ENCODE data around the gene CLTCL1. TPM values are rescaled to one million over a fixed set of nuclear protein-coding genes. Genes with fewer than 3 reads are reported as not detected.
"Not testable (repeated sequence)": the region's sequence is repeated elsewhere in the genome, so short reads cannot be mapped to it uniquely, and the experiment has no call there.

The CLTCL1 gene
- total RNA-seq, 2 experiments from 2014 or later = 0.68 to 1.2 TPM

GRCh38 chr22:19213442-19214077 lies 78.0 kb downstream of the CLTCL1 start:
- no peak overlapping the region for H3K27ac Mint-ChIP-seq
- H3K9me3 Mint-ChIP-seq (ENCODE audit: low read depth) = no peaks in the 10 kb centered on the region
- H3K27me3 Mint-ChIP-seq = peaks cover 34% of the 10 kb centered on the region
- DNase-seq = no peak
- H3K36me3 Mint-ChIP-seq = no peaks in the 10 kb centered on the region
- CTCF ChIA-PET = interaction anchor here (1.3 to 2.2 kb wide), 2 partner anchors 69 to 416 kb away, joined by 4 to 6 read pairs; partner anchors contain the start of gene ESS2
- H3K4me3 Mint-ChIP-seq = no peak overlapping the region
- ATAC-seq = no peak
- peaks cover 4% of the 10 kb centered on the region for H3K4me1 Mint-ChIP-seq

DNA sequence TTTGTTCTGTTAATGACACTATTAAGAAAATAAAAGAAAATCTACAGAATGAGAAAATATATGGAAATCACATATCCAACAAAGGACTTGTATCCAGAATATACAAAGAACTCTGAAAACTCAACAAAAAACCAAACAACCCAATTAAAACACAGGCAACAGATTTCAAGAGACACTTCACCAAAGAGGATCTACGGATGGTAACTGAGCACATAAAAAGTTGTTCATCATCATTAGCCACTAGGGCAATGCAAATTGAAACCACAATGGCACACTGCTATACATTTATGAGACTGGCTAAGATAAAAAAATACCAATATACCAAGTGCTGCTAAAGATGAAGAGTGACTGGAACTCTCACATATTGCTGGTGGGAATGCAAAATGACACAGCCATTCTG lies 78.5 kb downstream of the CLTCL1 start:
- CTCF ChIA-PET = interaction anchor here (1.3 kb wide), 1 partner anchor 68 kb away, joined by 4 read pairs; the partner anchor contains the start of gene ESS2
- ATAC-seq = no peak
- no peak overlapping the region for H3K4me3 Mint-ChIP-seq

DNA sequence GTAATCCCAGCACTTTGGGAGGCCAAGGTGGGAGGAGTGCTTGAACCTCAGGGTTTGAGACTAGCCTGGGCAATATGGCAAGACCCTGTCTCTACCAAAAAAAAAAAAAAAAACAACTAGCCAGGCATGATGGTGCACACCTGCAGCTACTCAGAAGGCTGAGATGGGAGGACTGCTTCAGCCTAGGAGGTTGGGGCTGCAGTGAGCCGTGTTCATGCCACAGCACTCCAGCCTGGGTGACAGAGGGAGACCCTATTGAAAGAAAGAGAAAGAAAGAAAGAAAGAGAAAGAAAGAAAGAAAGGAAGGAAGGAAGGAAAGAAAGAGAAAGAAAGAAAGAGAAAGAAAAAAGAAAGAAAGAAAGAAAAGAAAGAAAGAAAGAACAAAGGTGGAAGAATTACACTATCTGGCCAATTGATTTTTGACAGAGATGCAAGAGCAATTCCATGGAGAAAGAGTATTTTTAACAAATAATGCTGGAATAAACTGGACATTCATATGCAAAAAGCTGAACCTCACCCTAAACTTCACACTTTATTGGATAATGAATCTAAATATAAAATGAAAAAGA lies 79.1 kb downstream of the CLTCL1 start:
- Mint-ChIP-seq H3K27me3 (peaks cover 34% of the 10 kb centered on the region), H3K36me3 (no peaks in the 10 kb centered on the region), H3K4me3 (no peak overlapping the region), H3K27ac (no peak overlapping the region), H3K9me3 (ENCODE audit: low read depth) (no peaks in the 10 kb centered on the region), H3K4me1 (no peaks in the 10 kb centered on the region)
- DNase-seq = no peak
- ATAC-seq = no peak
- CTCF ChIA-PET = interaction anchor here (1.1 kb wide), 1 partner anchor 11 kb away, joined by 5 read pairs; no protein-coding TSS in a partner anchor

More for the DNA sequence above, 78.5 kb downstream of the CLTCL1 start:
- Mint-ChIP-seq H3K9me3 (ENCODE audit: low read depth) (no peaks in the 10 kb centered on the region), H3K36me3 (no peaks in the 10 kb centered on the region), H3K27ac (no peak overlapping the region), H3K4me1 (peaks cover 3% of the 10 kb centered on the region), H3K27me3 (peaks cover 34% of the 10 kb centered on the region)
- no peak for DNase-seq

- DNase-seq (no peak), ATAC-seq (no peak)
- Mint-ChIP-seq H3K4me1 (no peaks in the 10 kb centered on the region), H3K9me3 (ENCODE audit: low read depth) (no peaks in the 10 kb centered on the region), H3K4me3 (no peak overlapping the region), H3K27ac (no peak overlapping the region), H3K36me3 (no peaks in the 10 kb centered on the region), H3K27me3 (peaks cover 34% of the 10 kb centered on the region)
- CTCF ChIA-PET = no interaction called here
Observed at GRCh38 chr22:19210188-19210587, 81.3 kb downstream of the CLTCL1 start.

DNA sequence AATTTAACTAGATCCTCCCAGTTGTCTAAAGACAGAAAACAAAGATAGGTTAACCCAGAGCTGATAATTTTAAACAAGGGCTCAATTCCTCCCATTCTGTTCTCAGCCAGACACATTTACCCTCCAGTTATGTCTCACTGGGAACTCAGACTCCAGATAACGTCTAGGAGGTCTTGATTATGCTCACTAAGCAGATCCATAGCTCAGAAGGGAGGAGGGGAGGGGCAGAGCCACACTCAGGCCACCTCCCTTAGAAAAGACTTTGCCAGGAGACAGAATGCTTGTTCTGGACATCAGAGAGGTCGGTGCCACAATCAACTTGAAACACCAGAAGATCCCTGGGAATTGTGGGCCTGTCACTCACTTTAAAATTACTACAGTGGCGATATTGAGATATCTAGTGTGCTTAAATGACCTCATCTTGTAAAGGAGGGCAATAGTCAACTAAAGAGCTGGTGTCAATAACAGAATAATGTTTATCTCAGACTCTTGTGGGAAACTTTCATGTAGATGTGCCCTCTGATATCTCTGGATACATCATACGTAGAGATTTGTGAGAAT lies 83.2 kb downstream of the CLTCL1 start:
- Mint-ChIP-seq H3K9me3 (ENCODE audit: low read depth) (no peaks in the 10 kb centered on the region), H3K27ac (no peak overlapping the region), H3K4me3 (no peak overlapping the region), H3K4me1 (no peaks in the 10 kb centered on the region), H3K36me3 (no peaks in the 10 kb centered on the region), H3K27me3 (peaks cover 26% of the 10 kb centered on the region)
- CTCF ChIA-PET = interaction anchor here (1.0 to 1.5 kb wide), 2 partner anchors 10 to 55 kb away, joined by 3 to 5 read pairs; no protein-coding TSS in a partner anchor
- no peak for DNase-seq
- no peak for ATAC-seq

DNA sequence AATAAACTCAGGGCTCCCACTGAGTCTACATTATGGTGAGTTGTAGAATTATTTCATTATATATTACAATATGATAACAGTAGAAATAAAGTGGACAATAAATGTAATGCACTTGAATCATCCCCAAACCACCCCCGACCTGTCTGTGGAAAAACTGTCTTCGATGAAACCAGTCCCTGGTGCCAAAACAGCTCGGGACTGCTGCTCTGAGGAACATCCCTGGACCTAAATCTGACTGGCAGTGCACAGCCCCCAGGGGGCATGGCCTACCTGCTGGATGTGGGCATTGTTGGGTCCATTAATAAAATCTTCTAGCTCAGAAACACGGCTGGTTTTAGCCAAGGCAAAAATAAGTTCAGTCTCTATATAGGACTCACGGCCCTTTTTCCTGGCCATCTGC lies 83.6 kb downstream of the CLTCL1 start:
- Mint-ChIP-seq H3K27ac (no peak overlapping the region), H3K4me3 (no peak overlapping the region), H3K9me3 (ENCODE audit: low read depth) (no peaks in the 10 kb centered on the region), H3K4me1 (no peaks in the 10 kb centered on the region), H3K27me3 (peaks cover 22% of the 10 kb centered on the region), H3K36me3 (no peaks in the 10 kb centered on the region)
- CTCF ChIA-PET = interaction anchor here (1.0 to 1.5 kb wide), 2 partner anchors 11 to 55 kb away, joined by 3 to 5 read pairs; no protein-coding TSS in a partner anchor
- DNase-seq (no peak), ATAC-seq (no peak)

- DNase-seq = no peak
- no peak overlapping the region for H3K4me3 Mint-ChIP-seq
- CTCF ChIA-PET = interaction anchor here (0.7 kb wide), 1 partner anchor 347 kb away, joined by 4 read pairs; no protein-coding TSS in a partner anchor
- ATAC-seq = no peak
- H3K27ac Mint-ChIP-seq = no peak overlapping the region
- H3K36me3 Mint-ChIP-seq = no peaks in the 10 kb centered on the region
- H3K9me3 Mint-ChIP-seq (ENCODE audit: low read depth) = no peaks in the 10 kb centered on the region
- H3K27me3 Mint-ChIP-seq = peaks cover 19% of the 10 kb centered on the region
- H3K4me1 Mint-ChIP-seq = no peaks in the 10 kb centered on the region
Observed at GRCh38 chr22:19207401-19207808, 84.1 kb downstream of the CLTCL1 start.

- no peak overlapping the region for H3K27ac Mint-ChIP-seq
- CTCF ChIA-PET = interaction anchor here (0.8 to 2.3 kb wide), 2 partner anchors 24 to 27 kb away, joined by 3 to 5 read pairs; no protein-coding TSS in a partner anchor
- DNase-seq (no peak), ATAC-seq (no peak)
- no peaks in the 10 kb centered on the region for H3K4me1 Mint-ChIP-seq
- H3K36me3 Mint-ChIP-seq = no peaks in the 10 kb centered on the region
- H3K9me3 Mint-ChIP-seq (ENCODE audit: low read depth) = no peaks in the 10 kb centered on the region
- no peak overlapping the region for H3K4me3 Mint-ChIP-seq
- H3K27me3 Mint-ChIP-seq = peaks cover 16% of the 10 kb centered on the region
Observed at GRCh38 chr22:19206287-19206686, 85.2 kb downstream of the CLTCL1 start.

- Mint-ChIP-seq H3K27me3 (peaks cover 6% of the 10 kb centered on the region), H3K27ac (no peak overlapping the region), H3K9me3 (ENCODE audit: low read depth) (no peaks in the 10 kb centered on the region), H3K4me3 (no peak overlapping the region), H3K4me1 (no peaks in the 10 kb centered on the region), H3K36me3 (no peaks in the 10 kb centered on the region)
- CTCF ChIA-PET = interaction anchor here (0.8 to 2.3 kb wide), 2 partner anchors 25 to 425 kb away, joined by 3 to 5 read pairs; no protein-coding TSS in a partner anchor
- DNase-seq (no peak), ATAC-seq (no peak)
Observed at GRCh38 chr22:19204640-19205039, 86.9 kb downstream of the CLTCL1 start.

DNA sequence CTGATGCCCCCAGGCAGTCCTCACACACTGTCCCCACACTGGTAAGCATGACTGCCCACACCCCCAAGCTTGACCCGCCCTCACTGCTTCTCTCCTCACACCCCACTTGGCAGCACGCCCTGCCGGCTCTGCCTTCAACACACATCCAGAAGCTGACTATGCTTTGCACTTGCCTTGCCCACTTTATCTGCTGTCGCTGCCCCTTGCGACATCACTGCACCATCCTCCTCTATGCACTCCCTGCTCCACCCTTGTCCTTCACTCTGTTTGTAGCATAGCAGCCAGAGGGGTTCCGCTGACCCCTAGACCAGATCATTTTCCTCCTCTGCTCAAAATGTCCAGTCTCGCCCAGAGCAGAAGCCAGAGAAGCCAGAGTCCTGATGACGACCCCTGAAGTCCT lies 87.7 kb downstream of the CLTCL1 start:
- ATAC-seq (no peak), DNase-seq (no peak)
- Mint-ChIP-seq H3K4me1 (no peaks in the 10 kb centered on the region), H3K36me3 (no peaks in the 10 kb centered on the region), H3K4me3 (no peak overlapping the region), H3K27ac (no peak overlapping the region), H3K27me3 (no peaks in the 10 kb centered on the region), H3K9me3 (ENCODE audit: low read depth) (no peaks in the 10 kb centered on the region)
- CTCF ChIA-PET = no interaction called here

- H3K27me3 Mint-ChIP-seq; H3K27ac Mint-ChIP-seq; CTCF ChIA-PET; ATAC-seq; DNase-seq; H3K9me3 Mint-ChIP-seq (ENCODE audit: low read depth); H3K4me1 Mint-ChIP-seq; H3K4me3 Mint-ChIP-seq; H3K36me3 Mint-ChIP-seq: not testable (repeated sequence)
Observed at GRCh38 chr22:19202799-19203186, 88.7 kb downstream of the CLTCL1 start.

DNA sequence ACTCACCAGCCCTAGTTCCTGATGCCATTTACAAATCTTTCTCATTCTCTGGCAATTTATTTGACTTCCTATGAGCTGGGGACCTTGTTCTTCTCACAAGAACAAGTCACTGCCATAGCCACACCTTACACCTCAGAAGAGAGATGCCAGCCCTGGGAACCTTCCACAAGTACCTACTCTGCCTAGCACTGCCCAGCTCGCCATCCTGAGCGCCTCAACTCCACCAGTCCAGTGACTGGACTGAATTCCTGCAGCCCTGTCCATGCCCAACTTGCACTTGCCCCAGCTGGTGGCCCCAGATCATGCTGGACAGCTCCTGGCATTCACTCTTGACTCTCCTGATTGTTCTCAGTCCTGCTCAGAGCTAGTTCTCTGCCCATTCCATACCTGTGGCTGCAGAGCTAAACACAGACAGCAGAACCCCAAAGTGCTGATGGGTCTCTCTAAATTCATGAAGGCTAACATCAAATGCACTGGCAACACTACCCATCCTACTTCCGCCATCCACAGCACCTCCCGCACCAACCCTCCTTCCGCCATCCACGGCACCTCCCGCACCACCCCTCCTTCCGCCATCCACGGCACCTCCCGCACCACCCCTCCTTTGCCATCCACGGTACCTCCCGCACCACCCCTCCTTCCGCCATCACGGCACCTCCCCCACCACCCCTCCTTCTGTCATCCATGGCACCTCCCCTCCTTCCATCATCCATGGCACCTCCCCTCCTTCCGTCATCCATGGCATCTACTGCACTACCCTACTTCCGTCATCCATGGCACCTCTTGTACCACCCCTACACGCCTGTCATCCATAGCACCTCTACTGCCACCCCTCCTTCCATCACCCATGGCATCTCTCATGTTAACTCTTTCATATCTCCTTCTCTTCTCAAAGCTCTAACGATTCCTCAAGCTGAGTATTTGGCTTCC lies 89.4 kb downstream of the CLTCL1 start:
- Mint-ChIP-seq H3K36me3 (no peaks in the 10 kb centered on the region), H3K4me1 (no peaks in the 10 kb centered on the region), H3K27ac (no peak overlapping the region), H3K27me3 (peaks cover 4% of the 10 kb centered on the region), H3K9me3 (ENCODE audit: low read depth) (no peaks in the 10 kb centered on the region), H3K4me3 (no peak overlapping the region)
- DNase-seq (no peak), ATAC-seq (no peak)
- CTCF ChIA-PET = interaction anchor here (0.9 kb wide), 1 partner anchor 9 kb away, joined by 5 read pairs; no protein-coding TSS in a partner anchor
